HepG2 (cell line): ENCODE results near the gene RHO. TPM values are rescaled to one million over a fixed set of nuclear protein-coding genes. Genes with fewer than 3 reads are reported as not detected.

Experiments
- ATAC-seq: fragments of 200-7000 bp; cut with Tn5 transposase; 3 replicates; pipeline ENCODE4 v1.9.1; 2020; ENCODE audit warnings: mild to moderate bottlenecking, moderate library complexity
- BruUV-seq: library from RNA; stranded (reverse); fragments of 400-500 nt; replicated peaks from 2 replicates; lab custom pipeline; 2021; lab: Mats Ljungman, UMichigan
- CTCF ChIA-PET: fragments of 300-600 bp; formaldehyde crosslinking; extraction: SDS; loops from one replicate; lab custom pipeline; 2021; ENCODE audit warnings: low total read pairs, inconsistent platforms, low intra/inter-chr PET ratio; lab: Yijun Ruan, JAX
- POLR2A ChIA-PET: fragments of 350-600 bp; sonication (Branson Sonifier 250); formaldehyde crosslinking; loops from one replicate; lab custom pipeline; 2020; ENCODE audit warnings: antibody characterized with exemption, inconsistent platforms; lab: Yijun Ruan, JAX
- DNase-seq: peaks from one replicate; pipeline ENCODE4 v3.0.0-alpha.2; 2015; ENCODE audit warnings: low spot score
- FAIRE-seq: peaks from 3 replicates; lab custom pipeline; 2011; peaks lifted over from hg19 to GRCh38; lab: Jason Lieb, UNC
- H2AFZ ChIP-seq: one replicate; pipeline ENCODE4 v1.6.1; 2011; ENCODE audit warnings: low read length, inconsistent platforms
- H3K27ac ChIP-seq: fragments of 300-600 bp; 3 replicates; pipeline ENCODE4 v1.8.0; 2011; ENCODE audit warnings: mixed run types, mild to moderate bottlenecking, mixed read lengths, low read length, inconsistent platforms; ENCODE audit not compliant: insufficient read depth; ENCODE audit errors: extremely low read length
- H3K27me3 ChIP-seq, 2 experiments: fragments of 200-600 bp in 1 of 2; 2 replicates in 1 of 2; 3 replicates in 1 of 2; pipeline versions ENCODE4 v1.6.0 to v1.8.0; 2011; ENCODE audit warnings: low read length in 2 of 2, mild to moderate bottlenecking in 2 of 2, moderate library complexity in 2 of 2, inconsistent platforms in 1 of 2; ENCODE audit not compliant: insufficient read depth in 2 of 2, control insufficient read depth in 1 of 2
- H3K36me3 ChIP-seq, 2 experiments: fragments of 200-600 bp in 1 of 2; replicated peaks in 1 of 2; 2 replicates in 1 of 2; 3 replicates in 1 of 2; pipeline versions ENCODE4 v1.5.1 to v1.8.0; 2011; ENCODE audit warnings: low read length in 2 of 2, inconsistent platforms in 1 of 2; ENCODE audit not compliant: insufficient read depth in 2 of 2, control insufficient read depth in 1 of 2
- H3K4me1 ChIP-seq: 2 replicates; pipeline ENCODE4 v1.5.1; 2012; ENCODE audit warnings: low read length, inconsistent platforms; ENCODE audit not compliant: insufficient read depth
- H3K4me2 ChIP-seq: 2 replicates; pipeline ENCODE4 v1.6.0; 2011; ENCODE audit warnings: low read depth, low read length, inconsistent platforms
- H3K4me3 ChIP-seq, 3 experiments: fragments of 200-600 bp in 1 of 3; sonication (generic), shearing (Covaris generic) in 1 of 3; replicated peaks in 1 of 3; 2 replicates each; pipeline ENCODE4 v1.5.1; 2011 to 2016; ENCODE audit warnings: low read length in 3 of 3, inconsistent platforms in 2 of 3, low read depth in 2 of 3, mild to moderate bottlenecking in 2 of 3, control low read depth in 1 of 3, mixed read lengths in 1 of 3; ENCODE audit not compliant: insufficient read depth in 1 of 3
- H3K79me2 ChIP-seq: one replicate; pipeline ENCODE4 v1.6.1; 2011; ENCODE audit warnings: low read length, inconsistent platforms; ENCODE audit not compliant: insufficient read depth
- H3K9ac ChIP-seq: 2 replicates; pipeline ENCODE4 v1.6.0; 2011; ENCODE audit warnings: mild to moderate bottlenecking, low read depth, low read length, inconsistent platforms; ENCODE audit not compliant: insufficient read depth
- H3K9me3 ChIP-seq: 2 replicates; pipeline ENCODE4 v1.5.1; 2012; ENCODE audit warnings: mild to moderate bottlenecking, low read length
- H4K20me1 ChIP-seq: 2 replicates; pipeline ENCODE4 v1.6.0; 2011; ENCODE audit warnings: inconsistent platforms, mild to moderate bottlenecking, low read length, moderate library complexity; ENCODE audit not compliant: insufficient read depth
- ETV6 ChIP-seq: sonication (generic); formaldehyde crosslinking; conservative IDR thresholded peaks from 2 replicates; pipeline ENCODE4 v1.4.0; 2020; ENCODE audit warnings: missing genetic modification reagents
- FOXK1 ChIP-seq: sonication (generic); formaldehyde crosslinking; IDR thresholded peaks from 2 replicates; pipeline ENCODE4 v1.4.0; 2020; ENCODE audit warnings: low read depth, missing genetic modification reagents, borderline replicate concordance
- GTF3A ChIP-seq: sonication (generic); formaldehyde crosslinking; conservative IDR thresholded peaks from 2 replicates; pipeline ENCODE4 v1.4.0; 2020; ENCODE audit warnings: mild to moderate bottlenecking, missing genetic modification reagents
- MAZ ChIP-seq, 2 experiments: sonication (generic) in 1 of 2; formaldehyde crosslinking in 1 of 2; IDR thresholded peaks; 2 replicates each; pipeline versions ENCODE4 v1.5.0 to v1.6.1; 2012 to 2020; ENCODE audit warnings: low read depth in 2 of 2, mild to moderate bottlenecking in 2 of 2, borderline replicate concordance in 1 of 2, improper control_type of control experiment in 1 of 2, low read length in 1 of 2, missing genetic modification reagents in 1 of 2, moderate library complexity in 1 of 2
- NFE2L2 ChIP-seq: fragments of 150-350 bp; IDR thresholded peaks from 2 replicates; pipeline ENCODE4 v1.6.1; 2014; ENCODE audit warnings: low read length
- TCF12 ChIP-seq, 2 experiments: fragments of 450-650 bp in 1 of 2; sonication (generic) in 1 of 2; formaldehyde crosslinking in 1 of 2; IDR thresholded peaks; 2 replicates each; pipeline versions ENCODE4 v1.6.1 to v1.8.0; 2017 to 2022; ENCODE audit warnings: antibody characterized with exemption in 1 of 2, mild to moderate bottlenecking in 1 of 2, missing genetic modification reagents in 1 of 2, moderate library complexity in 1 of 2
- ZNF17 ChIP-seq: sonication (generic); formaldehyde crosslinking; IDR thresholded peaks from 2 replicates; pipeline ENCODE4 v1.5.0; 2020; ENCODE audit warnings: mild to moderate bottlenecking, missing genetic modification reagents
- WGBS: methylation state at CpG from one replicate; pipeline ENCODE4 v1.1.6; 2017; ENCODE audit warnings: low lambda C conversion rate; 5-methylcytosine and 5-hydroxymethylcytosine counted together
- in situ Hi-C: cut with HindIII; loops from 2 replicates; pipeline ENCODE4 v1.10.0; 2017; ENCODE audit warnings: low pct_unique_long_range_greater_than_20kb; ENCODE audit not compliant: extremely low pct_ligation_motif_present
- intact Hi-C: fragments of 100-400 bp; cut with micrococcal nuclease; formaldehyde crosslinking; loops from one replicate; pipeline ENCODE4 v1.10.0; 2022; ENCODE audit not compliant: unreplicated experiment
- polyA plus RNA-seq, 8 experiments: library from polyadenylated mRNA; depleted of rRNA in 3 of 8; stranded (reverse) in 7 of 8; unstranded in 1 of 8; fragments of >200 nt; fragmentation: Illumina TruSeq in 4 of 8; extraction: Trizol in 4 of 8; gene quantifications; 2 replicates each; pipeline versions ENCODE4 v1.2.1 to v1.2.3, GENCODE V29; 2011 to 2016; ENCODE audit warnings: low read depth in 4 of 8, missing spikeins in 1 of 8, mixed read lengths in 1 of 8; ENCODE audit not compliant: insufficient read depth in 1 of 8
- total RNA-seq, 5 experiments: library from RNA; depleted of rRNA; stranded (reverse); fragments of >200 nt; fragmentation: Illumina TruSeq; extraction: Trizol; gene quantifications; 2 replicates each; pipeline ENCODE4 v1.2.3, GENCODE V29; 2016; ENCODE audit warnings: low read depth in 1 of 5
- TF ChIP-seq, protein P1 (sequence below): sonication (generic); formaldehyde crosslinking; IDR thresholded peaks from 2 replicates; pipeline ENCODE4 v1.4.0; 2020; ENCODE audit warnings: missing genetic modification reagents, borderline replicate concordance
- TF ChIP-seq, protein P2 (sequence below): sonication (generic); formaldehyde crosslinking; IDR thresholded peaks from 2 replicates; pipeline ENCODE4 v1.4.0; 2020; ENCODE audit warnings: missing genetic modification reagents

RHO gene
- total and polyA plus RNA-seq, 2 of the 13 experiments (the other 11 are each of a cell fraction or from before 2014, with no cell fraction given), result not detected

DNA sequence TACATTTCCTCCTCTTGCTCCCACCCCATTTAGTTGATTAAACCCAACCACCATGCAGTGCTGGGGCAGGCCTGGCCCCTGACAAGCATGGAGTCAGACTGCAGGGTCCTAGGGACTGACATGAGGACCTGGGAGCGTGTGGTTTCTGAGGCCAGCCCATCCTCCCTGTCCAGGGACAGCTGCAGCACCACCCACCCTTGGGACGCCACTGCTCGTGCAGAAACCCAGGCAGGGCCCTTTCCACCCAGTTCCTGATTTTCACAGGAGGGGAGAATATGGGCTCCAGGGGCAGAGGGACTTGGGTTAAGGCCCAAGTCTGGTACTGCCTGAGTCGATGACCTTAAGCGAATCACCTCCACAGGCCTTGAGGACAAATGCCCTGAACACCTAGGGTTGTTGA lies 54.4 kb downstream of the RHO start:
- TF ChIP-seq TCF12 (IDR thresholded peaks at IDR 0.05) (no peak), TCF12 (CRISPR knock-in tag; IDR thresholded peaks at IDR 0.05) (no peak), MAZ (IDR thresholded peaks at IDR 0.05; ENCODE audit: borderline replicate concordance, low read depth, low read length) (no peak), MAZ (CRISPR knock-in tag; IDR thresholded peaks at IDR 0.05; ENCODE audit: low read depth) (no peak), FOXK1 (no peak), GTF3A (CRISPR knock-in tag) (no peak), ZNF17 (CRISPR knock-in tag) (no peak), ETV6 (no peak), NFE2L2 (no peak)
- TF ChIP-seq, protein P1, sequence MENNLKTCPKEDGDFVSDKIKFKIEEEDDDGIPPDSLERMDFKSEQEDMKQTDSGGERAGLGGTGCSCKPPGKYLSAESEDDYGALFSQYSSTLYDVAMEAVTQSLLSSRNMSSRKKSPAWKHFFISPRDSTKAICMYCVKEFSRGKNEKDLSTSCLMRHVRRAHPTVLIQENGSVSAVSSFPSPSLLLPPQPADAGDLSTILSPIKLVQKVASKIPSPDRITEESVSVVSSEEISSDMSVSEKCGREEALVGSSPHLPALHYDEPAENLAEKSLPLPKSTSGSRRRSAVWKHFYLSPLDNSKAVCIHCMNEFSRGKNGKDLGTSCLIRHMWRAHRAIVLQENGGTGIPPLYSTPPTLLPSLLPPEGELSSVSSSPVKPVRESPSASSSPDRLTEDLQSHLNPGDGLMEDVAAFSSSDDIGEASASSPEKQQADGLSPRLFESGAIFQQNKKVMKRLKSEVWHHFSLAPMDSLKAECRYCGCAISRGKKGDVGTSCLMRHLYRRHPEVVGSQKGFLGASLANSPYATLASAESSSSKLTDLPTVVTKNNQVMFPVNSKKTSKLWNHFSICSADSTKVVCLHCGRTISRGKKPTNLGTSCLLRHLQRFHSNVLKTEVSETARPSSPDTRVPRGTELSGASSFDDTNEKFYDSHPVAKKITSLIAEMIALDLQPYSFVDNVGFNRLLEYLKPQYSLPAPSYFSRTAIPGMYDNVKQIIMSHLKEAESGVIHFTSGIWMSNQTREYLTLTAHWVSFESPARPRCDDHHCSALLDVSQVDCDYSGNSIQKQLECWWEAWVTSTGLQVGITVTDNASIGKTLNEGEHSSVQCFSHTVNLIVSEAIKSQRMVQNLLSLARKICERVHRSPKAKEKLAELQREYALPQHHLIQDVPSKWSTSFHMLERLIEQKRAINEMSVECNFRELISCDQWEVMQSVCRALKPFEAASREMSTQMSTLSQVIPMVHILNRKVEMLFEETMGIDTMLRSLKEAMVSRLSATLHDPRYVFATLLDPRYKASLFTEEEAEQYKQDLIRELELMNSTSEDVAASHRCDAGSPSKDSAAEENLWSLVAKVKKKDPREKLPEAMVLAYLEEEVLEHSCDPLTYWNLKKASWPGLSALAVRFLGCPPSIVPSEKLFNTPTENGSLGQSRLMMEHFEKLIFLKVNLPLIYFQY (CRISPR knock-in tag), result no peak
- TF ChIP-seq, protein P2, sequence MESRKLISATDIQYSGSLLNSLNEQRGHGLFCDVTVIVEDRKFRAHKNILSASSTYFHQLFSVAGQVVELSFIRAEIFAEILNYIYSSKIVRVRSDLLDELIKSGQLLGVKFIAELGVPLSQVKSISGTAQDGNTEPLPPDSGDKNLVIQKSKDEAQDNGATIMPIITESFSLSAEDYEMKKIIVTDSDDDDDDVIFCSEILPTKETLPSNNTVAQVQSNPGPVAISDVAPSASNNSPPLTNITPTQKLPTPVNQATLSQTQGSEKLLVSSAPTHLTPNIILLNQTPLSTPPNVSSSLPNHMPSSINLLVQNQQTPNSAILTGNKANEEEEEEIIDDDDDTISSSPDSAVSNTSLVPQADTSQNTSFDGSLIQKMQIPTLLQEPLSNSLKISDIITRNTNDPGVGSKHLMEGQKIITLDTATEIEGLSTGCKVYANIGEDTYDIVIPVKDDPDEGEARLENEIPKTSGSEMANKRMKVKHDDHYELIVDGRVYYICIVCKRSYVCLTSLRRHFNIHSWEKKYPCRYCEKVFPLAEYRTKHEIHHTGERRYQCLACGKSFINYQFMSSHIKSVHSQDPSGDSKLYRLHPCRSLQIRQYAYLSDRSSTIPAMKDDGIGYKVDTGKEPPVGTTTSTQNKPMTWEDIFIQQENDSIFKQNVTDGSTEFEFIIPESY (CRISPR knock-in tag), result no peak
- TF ChIP-seq, all 625 proteins: peak for 0
- Histone ChIP-seq H3K27ac (no peak overlapping the region), H3K36me3 (peaks cover 50 to 63% of the 10 kb centered on the region in 2 experiments; a peak in 4 of 5 replicates), H3K9ac (no peak overlapping the region), H2AFZ (no peak overlapping the region), H4K20me1 (no peaks in the 10 kb centered on the region), H3K27me3 (no peaks in the 10 kb centered on the region), H3K4me1 (no peaks in the 10 kb centered on the region), H3K9me3 (no peaks in the 10 kb centered on the region), H3K79me2 (no peaks in the 10 kb centered on the region), H3K4me2 (no peak overlapping the region), H3K4me3 (no peak overlapping the region)
- POLR2A ChIA-PET, result no interaction called here
- intact Hi-C loops, result no loop called here
- FAIRE-seq (no peak), DNase-seq (no peak), ATAC-seq (no peak)
- CTCF ChIA-PET, result no interaction called here
- 95% methylated on average over 5 of the region's 5 CpGs for WGBS
- in situ Hi-C loops, result no loop called here
- no TSS peak for BruUV-seq
